Measurements from ENCODE around the gene TTC17.
"Not testable (repeated sequence)": the region's sequence is repeated elsewhere in the genome, so short reads cannot be mapped to it uniquely, and the experiment has no call there.

TTC17 gene

GRCh38 chr11:43384393-43384792 lies 25.7 kb downstream of the TTC17 start:
- in situ Hi-C loops (cut with HindIII; ENCODE audit: low sequenced_read_pairs): no loop called here

GRCh38 chr11:43392713-43393112 lies 34.0 kb downstream of the TTC17 start:
- in situ Hi-C loops (cut with HindIII; ENCODE audit: low sequenced_read_pairs): no loop called here

GRCh38 chr11:43393765-43394355 lies 35.1 kb downstream of the TTC17 start:
- in situ Hi-C loops (cut with HindIII; ENCODE audit: low sequenced_read_pairs): no loop called here

- in situ Hi-C loops (cut with HindIII; ENCODE audit: low sequenced_read_pairs): no loop called here
Measured at GRCh38 chr11:43396617-43397016, 37.9 kb downstream of the TTC17 start.

GRCh38 chr11:43397251-43397650 lies 38.5 kb downstream of the TTC17 start:
- in situ Hi-C loops (cut with HindIII; ENCODE audit: low sequenced_read_pairs): no loop called here

- in situ Hi-C loops (cut with HindIII; ENCODE audit: low sequenced_read_pairs): no loop called here
Measured at GRCh38 chr11:43399983-43400630, 41.4 kb downstream of the TTC17 start.

- in situ Hi-C loops (cut with HindIII; ENCODE audit: low sequenced_read_pairs): no loop called here
Measured at GRCh38 chr11:43401252-43401651, 42.5 kb downstream of the TTC17 start.

- in situ Hi-C loops (cut with HindIII; ENCODE audit: low sequenced_read_pairs): not testable (repeated sequence)
Measured at GRCh38 chr11:43401811-43402210, 43.1 kb downstream of the TTC17 start.

GRCh38 chr11:43403357-43404231 lies 44.9 kb downstream of the TTC17 start:
- in situ Hi-C loops (cut with HindIII; ENCODE audit: low sequenced_read_pairs): no loop called here

GRCh38 chr11:43404406-43404805 lies 45.7 kb downstream of the TTC17 start:
- in situ Hi-C loops (cut with HindIII; ENCODE audit: low sequenced_read_pairs): no loop called here

- in situ Hi-C loops (cut with HindIII; ENCODE audit: low sequenced_read_pairs): no loop called here
Measured at GRCh38 chr11:43404836-43405479, 46.2 kb downstream of the TTC17 start.

- in situ Hi-C loops (cut with HindIII; ENCODE audit: low sequenced_read_pairs): no loop called here
Measured at GRCh38 chr11:43408277-43408676, 49.6 kb downstream of the TTC17 start.

- in situ Hi-C loops (cut with HindIII; ENCODE audit: low sequenced_read_pairs): no loop called here
Measured at GRCh38 chr11:43410394-43410793, 51.7 kb downstream of the TTC17 start.

- in situ Hi-C loops (cut with HindIII; ENCODE audit: low sequenced_read_pairs): no loop called here
Measured at GRCh38 chr11:43418197-43418596, 59.5 kb downstream of the TTC17 start.

GRCh38 chr11:43419460-43419859 lies 60.7 kb downstream of the TTC17 start:
- in situ Hi-C loops (cut with HindIII; ENCODE audit: low sequenced_read_pairs): no loop called here

GRCh38 chr11:43427971-43428370 lies 69.3 kb downstream of the TTC17 start:
- in situ Hi-C loops (cut with HindIII; ENCODE audit: low sequenced_read_pairs): no loop called here

GRCh38 chr11:43430916-43431315 lies 72.2 kb downstream of the TTC17 start:
- in situ Hi-C loops (cut with HindIII; ENCODE audit: low sequenced_read_pairs): not testable (repeated sequence)

- in situ Hi-C loops (cut with HindIII; ENCODE audit: low sequenced_read_pairs): no loop called here
Measured at GRCh38 chr11:43434893-43435292, 76.2 kb downstream of the TTC17 start.

GRCh38 chr11:43440486-43440885 lies 81.8 kb downstream of the TTC17 start:
- in situ Hi-C loops (cut with HindIII; ENCODE audit: low sequenced_read_pairs): no loop called here

- in situ Hi-C loops (cut with HindIII; ENCODE audit: low sequenced_read_pairs): no loop called here
Measured at GRCh38 chr11:43443811-43444210, 85.1 kb downstream of the TTC17 start.

GRCh38 chr11:43447151-43447550 lies 88.4 kb downstream of the TTC17 start:
- in situ Hi-C loops (cut with HindIII; ENCODE audit: low sequenced_read_pairs): no loop called here
